ENCODE measurements around the gene C1orf74.

- TF ChIP-seq POLR2A (IDR thresholded peaks at IDR 0.05; ENCODE audit: low read depth, low read length) = no peak
- no peak for TF ChIP-seq POLR2AphosphoS5 (IDR thresholded peaks at IDR 0.05; ENCODE audit: insufficient read depth, low read depth, low read length)
- no peak for TF ChIP-seq CTCF (IDR thresholded peaks at IDR 0.05; ENCODE audit: extremely low read depth in 1 of 2, insufficient read depth in 1 of 2, low read depth in 1 of 2, low read length in 2 of 2)
- no peak for TF ChIP-seq JUN (IDR thresholded peaks at IDR 0.05; ENCODE audit: borderline replicate concordance, insufficient read depth, insufficient read length, low read depth)
- TF ChIP-seq EZH2 (IDR thresholded peaks at IDR 0.05; ENCODE audit: borderline replicate concordance, low read depth, low read length, severe bottlenecking) = no peak
- TF ChIP-seq MAX (IDR thresholded peaks at IDR 0.05; ENCODE audit: insufficient read depth, insufficient read length) = no peak
- no peak for TF ChIP-seq MYC (IDR thresholded peaks at IDR 0.05; ENCODE audit: low read depth, low read length)
These were observed 41.2 kb downstream of the C1orf74 start for GRCh38 chr1:209743145-209743482.
